Loucy (cell line): Measurements from ENCODE around the gene TBCC.

Experiments used
- CTCF ChIP-seq: fragments of 200-600 bp; sonication (generic); conservative IDR thresholded peaks from 2 replicates; pipeline ENCODE4 v1.5.1; 2014; ENCODE audit warnings: mild to moderate bottlenecking, antibody characterized with exemption, low read length
- EZH2phosphoT487 ChIP-seq: fragments of 200-600 bp; IDR thresholded peaks from 2 replicates; pipeline ENCODE4 v1.6.1; 2018; ENCODE audit warnings: antibody characterized with exemption, mild to moderate bottlenecking, moderate library complexity, borderline replicate concordance

DNA sequence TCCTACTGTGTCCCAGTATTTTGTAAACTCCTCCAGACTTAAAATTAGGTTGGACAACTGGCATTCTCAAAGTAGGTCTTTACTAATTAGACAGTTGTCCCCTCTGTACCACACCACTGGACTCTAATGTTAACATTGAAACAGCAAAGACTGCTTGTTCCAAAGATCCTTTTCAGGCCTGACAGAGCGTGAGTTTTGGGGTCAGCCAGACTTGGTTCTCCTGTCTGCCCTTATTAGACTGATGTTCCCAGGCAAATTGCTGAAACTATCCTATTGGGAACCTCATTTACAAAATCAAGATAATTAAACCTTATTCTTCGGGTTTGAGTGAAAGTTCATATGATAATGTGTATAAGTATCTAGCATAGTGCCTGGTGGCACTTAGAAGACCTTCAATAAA, 32.2 kb upstream of the TBCC start:
- TF ChIP-seq CTCF (no peak), EZH2phosphoT487 (no peak)
